ENCODE data around the gene IGFL2.
"Not testable (repeated sequence)": the region's sequence is repeated elsewhere in the genome, so short reads cannot be mapped to it uniquely, and the experiment has no call there.

IGFL2 gene

DNA sequence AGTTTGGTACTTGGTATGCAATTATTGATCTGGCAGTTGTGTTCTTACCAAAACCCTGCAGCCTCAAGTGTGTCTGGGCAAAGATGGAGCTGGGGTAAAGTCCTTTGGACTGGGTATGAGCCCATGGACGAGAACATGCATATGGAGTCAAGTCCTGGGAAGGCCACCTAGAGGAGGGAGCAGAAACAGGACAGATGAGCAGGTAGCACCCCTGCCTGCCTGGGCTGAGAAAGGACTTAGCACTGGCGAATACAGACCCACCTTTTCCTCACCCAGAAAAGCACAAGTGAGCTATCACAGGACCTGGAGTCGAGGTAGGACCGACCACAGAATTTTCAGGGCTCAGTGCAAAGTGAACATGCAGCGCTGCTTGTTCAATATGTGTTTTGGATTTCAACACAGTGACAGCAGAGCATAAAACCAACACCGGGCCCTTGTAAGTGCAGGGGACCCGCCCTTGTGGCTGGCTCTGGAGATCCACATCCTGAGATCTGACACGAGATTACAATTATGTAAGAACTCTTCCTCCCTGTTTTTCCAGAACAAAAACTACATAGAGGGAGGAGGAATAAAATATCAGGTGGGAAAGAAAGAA lies 25.9 kb downstream of the IGFL2 start:
- no peak overlapping the region for H3K27ac ChIP-seq (ENCODE audit: low read depth, low read length)
- no peaks in the 10 kb centered on the region for H3K36me3 ChIP-seq (ENCODE audit: insufficient read depth, low read length)
- H2AFZ ChIP-seq (ENCODE audit: low read length, unreplicated experiment): no peak overlapping the region
- H3K4me1 ChIP-seq (ENCODE audit: control insufficient read depth, insufficient read depth, low read length, unreplicated experiment): no peaks in the 10 kb centered on the region
- H3K27me3 ChIP-seq (ENCODE audit: insufficient read depth, low read length): peaks cover 44% of the 10 kb centered on the region
- H3K4me3 ChIP-seq (ENCODE audit: low read depth, low read length): no peak overlapping the region
- H3K79me2 ChIP-seq (ENCODE audit: control insufficient read depth, insufficient read depth, low read length, unreplicated experiment): no peaks in the 10 kb centered on the region

GRCh38 chr19:46176116-46176860 lies 28.2 kb downstream of the IGFL2 start:
- H2AFZ ChIP-seq (ENCODE audit: low read length, unreplicated experiment): no peak overlapping the region
- no peaks in the 10 kb centered on the region for H3K79me2 ChIP-seq (ENCODE audit: control insufficient read depth, insufficient read depth, low read length, unreplicated experiment)
- no peaks in the 10 kb centered on the region for H3K36me3 ChIP-seq (ENCODE audit: insufficient read depth, low read length)
- H3K4me1 ChIP-seq (ENCODE audit: control insufficient read depth, insufficient read depth, low read length, unreplicated experiment): peaks cover 6% of the 10 kb centered on the region
- H3K27me3 ChIP-seq (ENCODE audit: insufficient read depth, low read length): peaks cover 32% of the 10 kb centered on the region
- no peak overlapping the region for H3K27ac ChIP-seq (ENCODE audit: low read depth, low read length)
- no peak overlapping the region for H3K4me3 ChIP-seq (ENCODE audit: low read depth, low read length)

DNA sequence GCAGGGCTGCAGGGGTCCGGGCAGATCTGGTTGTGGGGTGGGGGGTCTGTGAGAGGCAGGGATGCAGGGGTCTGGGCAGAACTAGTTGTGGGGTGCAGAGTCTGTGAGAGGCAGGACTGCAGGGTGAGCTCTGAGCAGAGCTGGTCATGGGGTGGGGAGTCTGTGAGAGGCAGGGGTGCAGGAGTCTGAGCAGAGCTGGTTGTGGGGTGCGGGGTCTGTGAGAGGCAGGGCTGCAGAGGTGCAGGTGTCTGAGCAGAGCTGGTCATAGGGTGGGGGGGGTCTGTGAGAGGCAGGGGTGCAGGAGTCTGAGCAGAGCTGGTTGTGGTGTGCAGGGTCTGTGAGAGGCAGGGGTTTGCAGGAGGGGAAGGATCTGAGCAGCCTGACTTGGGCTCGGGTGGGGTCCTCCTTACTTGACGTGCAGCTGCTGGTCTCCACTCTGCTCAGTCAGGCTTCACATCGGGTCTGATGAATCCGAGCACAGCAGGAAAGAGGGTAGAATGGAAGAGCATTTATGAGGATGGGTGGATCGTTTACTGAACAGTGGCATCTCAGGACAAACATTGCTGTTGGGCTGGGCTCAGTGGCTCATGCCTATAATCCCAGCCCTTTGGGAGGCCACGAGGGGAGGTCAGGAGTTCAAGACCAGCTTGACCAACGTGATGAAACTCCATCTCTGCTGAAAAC lies 31.2 kb downstream of the IGFL2 start:
- Histone ChIP-seq H3K79me2 (ENCODE audit: control insufficient read depth, insufficient read depth, low read length, unreplicated experiment) (no peaks in the 10 kb centered on the region), H3K36me3 (ENCODE audit: insufficient read depth, low read length) (no peaks in the 10 kb centered on the region), H3K4me3 (ENCODE audit: low read depth, low read length) (no peak overlapping the region), H2AFZ (ENCODE audit: low read length, unreplicated experiment) (no peak overlapping the region), H3K27me3 (ENCODE audit: insufficient read depth, low read length) (peaks cover 5% of the 10 kb centered on the region; the same call in 1 of the 2 replicates), H3K4me1 (ENCODE audit: control insufficient read depth, insufficient read depth, low read length, unreplicated experiment) (peaks cover 7% of the 10 kb centered on the region), H3K27ac (ENCODE audit: low read depth, low read length) (no peak overlapping the region)

DNA sequence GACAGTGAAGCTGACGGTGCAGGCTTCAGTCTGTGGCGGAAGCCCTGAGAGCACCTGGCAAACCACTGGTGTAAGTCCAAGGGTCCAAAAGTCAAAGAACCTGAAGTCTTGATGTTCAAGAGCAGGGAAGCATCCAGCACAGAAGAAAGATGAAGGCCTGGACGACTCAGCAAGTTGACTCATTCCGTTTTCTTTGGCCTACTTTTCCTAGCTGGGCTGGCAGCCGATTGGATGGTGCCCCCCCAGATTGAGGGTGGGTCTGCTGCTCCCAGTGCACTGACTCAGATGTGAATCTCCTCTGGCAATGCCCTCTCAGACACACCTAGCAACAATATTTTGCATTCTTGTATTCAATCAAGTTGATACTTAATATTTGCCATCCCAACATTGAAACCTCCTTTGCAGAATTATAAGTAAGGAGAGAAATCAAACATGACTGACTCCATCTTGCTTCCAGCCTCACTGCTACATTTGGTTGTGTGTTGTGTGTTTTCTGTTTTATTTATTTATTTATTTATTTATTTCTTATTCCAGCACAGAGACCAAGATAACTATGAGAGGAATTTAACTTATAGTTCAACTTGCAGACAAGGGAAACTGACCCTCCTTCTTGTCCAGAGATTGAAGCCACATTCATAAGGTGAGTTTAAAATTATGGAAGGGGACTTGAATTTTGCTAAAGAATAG lies 32.8 kb downstream of the IGFL2 start:
- H3K27me3 ChIP-seq (ENCODE audit: insufficient read depth, low read length): no peaks in the 10 kb centered on the region
- H3K4me1 ChIP-seq (ENCODE audit: control insufficient read depth, insufficient read depth, low read length, unreplicated experiment): peaks cover 7% of the 10 kb centered on the region
- no peaks in the 10 kb centered on the region for H3K79me2 ChIP-seq (ENCODE audit: control insufficient read depth, insufficient read depth, low read length, unreplicated experiment)
- no peaks in the 10 kb centered on the region for H3K36me3 ChIP-seq (ENCODE audit: insufficient read depth, low read length)
- peak overlapping the region; percentile 64 for H3K27ac ChIP-seq (ENCODE audit: low read depth, low read length)
- no peak overlapping the region for H3K4me3 ChIP-seq (ENCODE audit: low read depth, low read length)
- H2AFZ ChIP-seq (ENCODE audit: low read length, unreplicated experiment): no peak overlapping the region

DNA sequence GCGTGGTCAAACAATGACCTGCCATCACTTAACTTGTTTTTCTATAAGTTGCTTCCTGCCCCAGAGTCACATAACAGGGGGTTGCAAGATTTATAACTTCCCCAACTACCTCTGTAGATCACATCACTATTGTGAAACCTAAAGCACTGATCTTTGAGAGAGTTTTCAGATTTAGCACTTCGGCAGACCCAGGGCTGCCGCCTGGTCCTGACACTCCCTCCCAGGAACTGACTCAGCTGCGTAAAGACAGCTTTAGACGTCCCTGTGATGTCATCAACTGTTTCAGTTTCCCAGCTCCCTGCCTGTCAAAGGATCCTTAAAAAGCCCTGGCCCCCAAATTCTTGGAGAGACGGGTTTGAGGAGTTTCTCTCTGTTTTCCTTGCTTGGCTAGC lies 33.3 kb downstream of the IGFL2 start:
- Histone ChIP-seq H3K79me2 (ENCODE audit: control insufficient read depth, insufficient read depth, low read length, unreplicated experiment) (no peaks in the 10 kb centered on the region), H2AFZ (ENCODE audit: low read length, unreplicated experiment) (no peak overlapping the region), H3K27ac (ENCODE audit: low read depth, low read length) (peak overlapping the region; percentile 64), H3K27me3 (ENCODE audit: insufficient read depth, low read length) (no peaks in the 10 kb centered on the region), H3K36me3 (ENCODE audit: insufficient read depth, low read length) (no peaks in the 10 kb centered on the region), H3K4me1 (ENCODE audit: control insufficient read depth, insufficient read depth, low read length, unreplicated experiment) (peaks cover 7% of the 10 kb centered on the region), H3K4me3 (ENCODE audit: low read depth, low read length) (no peak overlapping the region)

GRCh38 chr19:46182476-46182875 lies 34.4 kb downstream of the IGFL2 start:
- Histone ChIP-seq H2AFZ (ENCODE audit: low read length, unreplicated experiment) (no peak overlapping the region), H3K27me3 (ENCODE audit: insufficient read depth, low read length) (no peaks in the 10 kb centered on the region)

GRCh38 chr19:46184775-46185710 lies 37.0 kb downstream of the IGFL2 start:
- not testable (repeated sequence) for H3K79me2 ChIP-seq (ENCODE audit: control insufficient read depth, insufficient read depth, low read length, unreplicated experiment); H3K36me3 ChIP-seq (ENCODE audit: insufficient read depth, low read length); H3K4me3 ChIP-seq (ENCODE audit: low read depth, low read length); H3K4me1 ChIP-seq (ENCODE audit: control insufficient read depth, insufficient read depth, low read length, unreplicated experiment); H2AFZ ChIP-seq (ENCODE audit: low read length, unreplicated experiment)
- peak overlapping the region; percentile 34; the same call in 1 of the 2 replicates for H3K27ac ChIP-seq (ENCODE audit: low read depth, low read length)
- peaks cover 13% of the 10 kb centered on the region for H3K27me3 ChIP-seq (ENCODE audit: insufficient read depth, low read length)

More at GRCh38 chr19:46182476-46182875, 34.4 kb downstream of the IGFL2 start:
- Histone ChIP-seq H3K79me2 (ENCODE audit: control insufficient read depth, insufficient read depth, low read length, unreplicated experiment) (no peaks in the 10 kb centered on the region), H3K27ac (ENCODE audit: low read depth, low read length) (no peak overlapping the region), H3K36me3 (ENCODE audit: insufficient read depth, low read length) (no peaks in the 10 kb centered on the region), H3K4me3 (ENCODE audit: low read depth, low read length) (no peak overlapping the region), H3K4me1 (ENCODE audit: control insufficient read depth, insufficient read depth, low read length, unreplicated experiment) (peaks cover 7% of the 10 kb centered on the region)

GRCh38 chr19:46186101-46186716 lies 38.2 kb downstream of the IGFL2 start:
- Histone ChIP-seq H3K4me3 (ENCODE audit: low read depth, low read length) (no peak overlapping the region), H3K27ac (ENCODE audit: low read depth, low read length) (no peak overlapping the region), H3K27me3 (ENCODE audit: insufficient read depth, low read length) (peaks cover 21% of the 10 kb centered on the region), H3K4me1 (ENCODE audit: control insufficient read depth, insufficient read depth, low read length, unreplicated experiment) (peaks cover 2% of the 10 kb centered on the region), H2AFZ (ENCODE audit: low read length, unreplicated experiment) (no peak overlapping the region), H3K36me3 (ENCODE audit: insufficient read depth, low read length) (no peaks in the 10 kb centered on the region), H3K79me2 (ENCODE audit: control insufficient read depth, insufficient read depth, low read length, unreplicated experiment) (no peaks in the 10 kb centered on the region)

DNA sequence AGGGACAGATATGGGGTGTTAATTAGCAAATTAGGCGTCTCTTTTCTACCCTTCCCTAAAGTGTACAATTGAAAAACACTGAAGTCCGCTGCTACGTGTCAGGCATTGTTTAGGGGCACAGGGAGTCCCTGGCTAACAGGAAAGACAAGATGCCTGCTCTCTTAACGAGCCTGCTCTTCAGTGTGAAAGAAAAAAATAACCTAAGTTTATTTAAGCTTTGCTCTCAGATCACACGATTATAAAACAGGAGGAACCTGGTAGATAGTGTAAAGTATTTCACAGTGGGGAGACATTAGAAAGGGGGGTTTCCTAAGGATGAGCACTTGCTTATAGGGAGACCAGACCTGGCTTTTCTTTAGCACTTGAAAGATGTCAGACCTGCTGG lies 38.7 kb downstream of the IGFL2 start:
- Histone ChIP-seq H3K27ac (ENCODE audit: low read depth, low read length) (no peak overlapping the region), H3K36me3 (ENCODE audit: insufficient read depth, low read length) (no peaks in the 10 kb centered on the region), H3K27me3 (ENCODE audit: insufficient read depth, low read length) (peaks cover 21% of the 10 kb centered on the region), H3K79me2 (ENCODE audit: control insufficient read depth, insufficient read depth, low read length, unreplicated experiment) (no peaks in the 10 kb centered on the region), H2AFZ (ENCODE audit: low read length, unreplicated experiment) (no peak overlapping the region), H3K4me1 (ENCODE audit: control insufficient read depth, insufficient read depth, low read length, unreplicated experiment) (no peaks in the 10 kb centered on the region), H3K4me3 (ENCODE audit: low read depth, low read length) (no peak overlapping the region)

Data from ACC112 (cell line).